Thoracic aorta (tissue), 2 donors: ENCODE results near the gene CFDP1. TPM values are rescaled to one million over a fixed set of nuclear protein-coding genes. Genes with fewer than 3 reads are reported as not detected.

ENCODE experiments used
- ATAC-seq: fragments of 150-250 bp; one replicate; pipeline ENCODE4 v1.8.0; 2017; ENCODE audit warnings: low read depth; ENCODE audit not compliant: insufficient number of reproducible peaks, low FRiP score
- DNase-seq: peaks from one replicate; pipeline ENCODE4 v3.0.0-alpha.2; 2020; ENCODE audit warnings: low spot score
- H3K27ac ChIP-seq, 2 donors: fragments of 200-600 bp; sonication (generic); 1 replicate in 1 of 2; 2 replicates in 1 of 2; pipeline ENCODE4 v1.5.1; 2016; ENCODE audit warnings: mild to moderate bottlenecking in 2 of 2, moderate library complexity in 2 of 2
- H3K27me3 ChIP-seq: fragments of 200-600 bp; sonication (generic); replicated peaks from 2 replicates; pipeline ENCODE4 v1.6.0; 2016; ENCODE audit warnings: mild to moderate bottlenecking; ENCODE audit not compliant: insufficient read depth
- H3K36me3 ChIP-seq: fragments of 200-600 bp; sonication (generic); one replicate; pipeline ENCODE4 v1.5.1; 2016
- H3K4me1 ChIP-seq, 2 donors: fragments of 200-600 bp; sonication (generic); 1 replicate in 1 of 2; 2 replicates in 1 of 2; pipeline versions ENCODE4 v1.5.1 to v1.6.0; 2016; ENCODE audit warnings: low read depth in 2 of 2, mild to moderate bottlenecking in 1 of 2; ENCODE audit not compliant: control insufficient read depth in 1 of 2
- H3K4me3 ChIP-seq: fragments of 200-600 bp; sonication (generic); 2 replicates; pipeline ENCODE4 v1.5.1; 2016; ENCODE audit warnings: mild to moderate bottlenecking
- H3K9me3 ChIP-seq: fragments of 200-600 bp; sonication (generic); 2 replicates; pipeline ENCODE4 v1.5.1; 2016
- CTCF ChIP-seq: fragments of 200-600 bp; sonication (generic); IDR thresholded peaks from one replicate; pipeline ENCODE4 v1.5.1; 2019; ENCODE audit warnings: antibody characterized with exemption
- total RNA-seq, 2 donors: library from RNA; depleted of rRNA; stranded (reverse); fragments of >200 nt; gene quantifications; one replicate each; pipeline versions ENCODE4 v1.1.0 to v1.2.3, GENCODE V29; 2016

Gene CFDP1
- total RNA-seq, 2 donors from 2014 or later = 31.1 to 84.7 TPM

- DNase-seq = no peak
- no peaks in the 10 kb centered on the region for H3K9me3 ChIP-seq
- TF ChIP-seq CTCF = no peak
- H3K4me3 ChIP-seq = no peak overlapping the region
- no peaks in the 10 kb centered on the region for H3K27me3 ChIP-seq
- ATAC-seq = no peak
- peaks cover under 1 to 16% of the 10 kb centered on the region in 2 donors for H3K4me1 ChIP-seq
- H3K36me3 ChIP-seq = no peaks in the 10 kb centered on the region
- H3K27ac ChIP-seq = no peak overlapping the region
These were observed 107.0 kb downstream of the CFDP1 start for GRCh38 chr16:75326333-75326732.

DNA sequence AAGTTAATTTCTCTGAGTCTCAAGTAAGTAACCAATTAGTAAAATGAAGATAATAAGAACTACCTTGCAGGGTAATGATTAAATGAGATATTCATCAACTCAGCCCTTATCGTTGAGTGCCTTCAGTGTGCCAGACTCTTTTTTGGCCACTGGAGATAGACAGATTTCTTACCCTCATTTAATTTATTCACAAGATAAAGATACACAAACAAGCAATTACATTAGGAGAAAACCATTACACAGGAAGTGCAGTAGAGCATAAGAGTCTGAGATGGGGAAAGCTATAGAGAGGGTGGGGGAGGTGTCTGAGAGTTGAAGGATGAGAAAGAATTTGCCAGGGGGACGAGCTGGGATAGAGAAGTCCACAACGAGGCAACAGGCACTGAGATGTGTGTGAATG is 109.4 kb downstream of the CFDP1 start:
- TF ChIP-seq CTCF = no peak
- Histone ChIP-seq H3K36me3 (no peaks in the 10 kb centered on the region), H3K4me3 (no peak overlapping the region), H3K4me1 (peaks cover 17 to 34% of the 10 kb centered on the region in 2 donors), H3K27me3 (no peaks in the 10 kb centered on the region), H3K9me3 (no peaks in the 10 kb centered on the region), H3K27ac (no peak overlapping the region)
- DNase-seq (no peak), ATAC-seq (no peak)

DNA sequence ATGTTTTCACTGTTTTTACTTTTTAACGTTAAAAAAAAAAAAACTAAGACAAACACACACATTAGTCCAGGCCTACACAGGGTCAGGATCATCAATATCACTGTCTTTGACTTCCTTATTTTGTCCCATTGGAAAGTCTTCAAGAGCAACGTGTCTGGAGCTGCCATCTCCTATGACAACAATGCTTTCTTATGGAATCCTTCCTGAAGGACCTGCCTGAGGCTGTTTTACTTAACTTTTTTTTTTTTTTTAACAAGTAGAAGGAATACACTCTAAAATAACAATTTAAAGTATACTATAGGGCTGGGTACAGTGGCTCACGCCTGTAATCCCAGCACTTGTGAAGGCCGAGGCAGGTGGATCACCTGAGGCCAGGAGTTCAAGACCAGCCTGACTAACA is 110.1 kb downstream of the CFDP1 start:
- Histone ChIP-seq H3K4me1 (peaks cover 17 to 37% of the 10 kb centered on the region in 2 donors), H3K27ac (no peak overlapping the region), H3K9me3 (no peaks in the 10 kb centered on the region), H3K36me3 (no peaks in the 10 kb centered on the region), H3K4me3 (no peak overlapping the region), H3K27me3 (no peaks in the 10 kb centered on the region)
- DNase-seq = no peak
- no peak for TF ChIP-seq CTCF
- ATAC-seq = no peak

GRCh38 chr16:75322740-75323139 is 110.6 kb downstream of the CFDP1 start:
- DNase-seq = no peak
- H3K36me3 ChIP-seq = no peaks in the 10 kb centered on the region
- H3K9me3 ChIP-seq = no peaks in the 10 kb centered on the region
- H3K4me1 ChIP-seq = peaks cover 17 to 41% of the 10 kb centered on the region in 2 donors
- no peak overlapping the region for H3K4me3 ChIP-seq
- no peaks in the 10 kb centered on the region for H3K27me3 ChIP-seq
- no peak for ATAC-seq
- TF ChIP-seq CTCF = no peak
- no peak overlapping the region for H3K27ac ChIP-seq

DNA sequence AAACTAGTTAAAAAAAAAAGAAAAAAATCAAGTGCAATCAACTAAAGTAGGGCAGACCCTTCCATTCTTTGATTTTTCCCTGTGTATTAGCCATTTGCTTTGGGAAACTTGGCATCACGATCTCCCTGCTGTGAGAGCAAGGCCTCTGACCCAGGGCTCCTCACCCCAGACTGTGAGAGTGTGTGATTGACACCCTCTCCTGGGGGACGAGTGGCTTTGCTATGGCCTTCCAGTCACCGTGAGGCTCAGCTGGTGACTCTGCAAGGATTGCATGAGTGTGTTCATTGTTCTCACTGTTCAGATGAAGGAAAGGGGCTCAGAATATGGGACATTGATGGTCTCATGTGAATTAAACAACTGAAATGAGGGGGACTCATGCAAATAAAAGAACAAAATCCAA is 112.9 kb downstream of the CFDP1 start:
- Histone ChIP-seq H3K36me3 (no peaks in the 10 kb centered on the region), H3K9me3 (no peaks in the 10 kb centered on the region), H3K4me3 (peak overlapping the region; percentile 24), H3K27ac (peak overlapping the region; percentile 16 to 56), H3K27me3 (no peaks in the 10 kb centered on the region), H3K4me1 (peaks cover 17 to 41% of the 10 kb centered on the region in 2 donors)
- ATAC-seq = no peak
- DNase-seq = no peak
- no peak for TF ChIP-seq CTCF
